Fibroblast of skin of left quadriceps (primary cell): Measurements from ENCODE around the gene GTSF1L.

Source experiments
- DNase-seq, 2 experiments: peaks; one replicate each; pipeline ENCODE4 v3.0.0-alpha.2; 2013; ENCODE audit warnings: low read depth in 2 of 2

GTSF1L gene

DNA sequence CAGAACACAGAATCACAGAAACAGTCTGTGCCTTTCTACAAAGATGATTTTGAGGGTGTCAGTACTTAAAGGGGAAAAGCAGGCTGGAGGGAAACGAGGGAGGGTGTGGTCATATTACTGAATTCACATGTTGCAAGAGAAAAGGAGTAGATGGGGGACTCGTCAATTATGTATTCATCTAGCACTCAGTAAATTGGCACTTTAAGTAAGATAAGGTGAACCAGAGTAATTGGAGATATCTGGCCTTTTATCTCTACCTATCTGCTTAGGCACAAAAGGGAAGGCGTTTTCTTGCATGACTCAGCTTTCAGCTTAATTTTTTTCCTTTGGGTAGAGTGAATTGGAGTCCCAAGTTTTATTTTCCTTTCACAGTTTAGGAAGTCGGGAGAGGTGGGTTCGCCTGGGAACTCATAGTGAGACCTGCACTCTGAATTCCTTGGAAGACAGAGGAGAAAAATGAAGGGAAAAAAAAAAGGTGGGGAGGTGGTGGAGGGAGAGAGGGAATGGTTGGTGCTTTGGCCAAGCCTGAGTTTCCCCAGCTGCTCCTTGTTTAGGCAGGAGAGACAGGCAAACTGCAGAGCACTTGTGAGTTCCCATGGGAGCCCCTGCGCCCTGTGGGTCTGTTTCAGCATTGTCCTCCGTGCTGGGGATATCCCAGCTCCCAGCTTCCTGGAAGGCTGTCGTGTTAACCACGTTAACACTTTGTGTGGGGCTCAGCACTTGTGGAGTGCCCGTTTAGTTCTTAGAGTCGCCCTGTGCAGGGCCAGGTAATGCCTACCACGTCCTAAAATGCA, 19.7 kb upstream of the GTSF1L start:
- DNase-seq = no peak

DNA sequence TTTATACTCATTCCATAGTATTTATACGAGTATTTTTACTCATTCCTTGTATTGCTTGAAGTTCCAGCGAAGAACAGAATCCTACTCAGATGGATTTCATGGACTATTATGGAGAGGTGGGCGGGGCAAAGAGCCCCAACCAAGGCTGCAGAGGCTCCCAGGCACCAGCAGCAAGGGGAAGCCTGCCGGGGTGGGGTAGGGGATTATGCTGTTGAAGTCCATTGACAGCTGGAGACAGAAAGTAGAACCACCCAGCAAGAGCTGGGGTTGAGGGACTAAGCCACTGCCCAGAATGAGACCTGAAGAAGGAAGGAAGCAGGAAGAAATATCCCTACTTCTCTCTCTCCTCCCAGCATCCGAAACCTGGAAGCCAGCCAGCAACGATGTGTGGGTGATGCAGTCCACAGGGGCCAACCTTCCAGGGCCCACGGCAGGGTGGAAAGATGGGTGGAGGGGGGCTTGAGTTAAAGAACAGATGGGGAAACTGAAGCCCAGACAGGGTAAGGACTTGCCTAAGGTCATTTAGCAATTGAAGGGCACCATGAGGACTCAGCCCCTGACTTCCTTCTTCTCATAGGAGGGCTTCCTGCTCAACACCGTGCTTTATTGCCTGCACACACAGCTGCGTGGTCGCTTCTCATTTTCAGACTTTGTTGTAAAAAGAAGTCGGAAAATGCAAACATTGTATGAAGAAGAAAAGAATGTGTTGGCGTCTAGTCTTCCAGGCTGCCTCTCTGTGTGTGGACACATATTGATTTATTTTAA, 18.3 kb upstream of the GTSF1L start:
- no peak for DNase-seq

DNA sequence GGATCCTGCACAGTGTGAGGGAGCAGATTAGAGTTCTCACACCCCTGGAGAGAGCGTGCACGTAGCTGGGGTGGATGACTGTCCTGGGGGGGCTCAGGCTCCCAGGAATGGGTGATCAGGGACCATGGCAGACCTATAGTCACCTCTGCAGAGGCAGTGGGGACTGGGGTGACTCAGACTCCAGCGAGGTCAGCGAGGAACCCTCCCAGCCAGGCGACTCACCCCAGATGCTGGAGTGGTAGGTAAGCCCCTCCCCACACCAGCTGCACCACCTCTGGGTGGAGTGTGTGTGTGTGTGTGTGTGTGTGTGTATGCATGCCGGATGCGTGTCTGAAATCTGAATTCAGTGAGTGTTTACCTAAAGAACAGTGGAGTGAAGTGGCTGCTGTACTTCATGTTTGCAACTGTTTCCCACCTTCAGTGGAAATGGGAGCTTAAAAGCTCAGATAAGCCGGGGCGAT, 17.4 kb upstream of the GTSF1L start:
- DNase-seq = no peak

DNA sequence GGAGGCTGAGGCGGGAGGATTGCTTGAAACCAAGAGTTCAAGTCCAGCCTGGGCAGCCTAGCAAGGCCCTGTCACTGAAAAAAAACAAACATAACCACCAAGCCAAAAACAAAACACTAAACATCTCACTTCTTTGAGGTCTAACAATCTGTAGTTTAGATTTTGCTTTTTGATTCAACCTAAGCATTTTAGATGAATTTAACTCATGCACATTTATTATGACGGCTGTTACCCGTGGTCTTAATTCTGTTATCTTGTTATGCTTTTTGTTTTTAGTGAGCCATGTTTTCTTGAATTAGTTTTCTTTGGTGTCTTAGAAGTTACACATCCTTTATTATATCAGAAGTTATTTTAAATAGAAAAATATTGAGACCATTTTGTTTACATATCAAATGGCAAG, 13.8 kb upstream of the GTSF1L start:
- DNase-seq = no peak

DNA sequence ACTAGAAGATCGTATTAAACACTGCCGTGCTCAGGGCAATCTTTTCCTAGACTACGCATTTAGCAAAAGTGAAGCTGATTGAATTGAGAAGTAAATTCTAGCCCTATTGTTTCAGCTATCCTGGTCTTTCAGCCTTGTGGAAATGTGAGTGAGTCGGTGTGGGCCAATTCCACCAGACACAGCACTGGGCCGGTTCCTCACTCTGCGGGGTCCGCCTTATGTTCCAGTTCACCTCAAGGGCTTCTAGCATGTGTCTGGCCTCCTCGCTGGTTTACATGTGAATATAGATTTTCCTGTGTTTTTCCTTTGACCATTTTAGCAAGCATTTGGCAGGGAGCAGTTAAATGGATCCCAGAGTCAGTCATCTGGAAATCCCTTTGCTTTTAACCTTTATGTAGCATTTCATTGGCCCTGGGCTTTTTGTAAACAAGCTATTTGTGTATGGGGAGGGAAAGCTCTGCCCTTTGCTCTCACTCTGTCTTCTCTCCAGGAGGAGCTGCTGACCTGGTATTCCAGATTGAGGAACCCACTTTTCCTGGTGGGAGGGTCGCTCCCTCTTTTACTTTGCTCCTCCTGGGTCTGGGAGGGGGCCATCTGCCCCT, 12.4 kb upstream of the GTSF1L start:
- no peak for DNase-seq

DNA sequence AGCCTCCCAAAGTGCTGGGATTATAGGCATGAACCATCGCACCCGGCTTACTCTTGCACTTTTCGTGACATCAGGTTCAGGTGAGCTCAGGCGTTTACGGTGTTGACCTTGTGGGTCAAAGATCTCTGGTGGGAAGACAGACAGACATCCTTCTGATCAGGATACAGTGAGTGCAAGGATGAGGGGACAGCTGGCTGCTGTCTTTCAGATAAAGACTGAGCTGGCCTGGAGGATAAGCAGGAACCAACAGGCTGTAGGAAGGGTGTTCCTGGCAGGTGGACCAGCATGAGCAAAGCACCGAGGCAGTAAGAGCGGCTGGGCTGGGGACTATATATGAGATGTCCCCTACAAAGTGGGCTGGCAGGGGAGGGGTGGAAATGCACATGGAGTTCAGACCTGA, 11.1 kb upstream of the GTSF1L start:
- no peak for DNase-seq

DNA sequence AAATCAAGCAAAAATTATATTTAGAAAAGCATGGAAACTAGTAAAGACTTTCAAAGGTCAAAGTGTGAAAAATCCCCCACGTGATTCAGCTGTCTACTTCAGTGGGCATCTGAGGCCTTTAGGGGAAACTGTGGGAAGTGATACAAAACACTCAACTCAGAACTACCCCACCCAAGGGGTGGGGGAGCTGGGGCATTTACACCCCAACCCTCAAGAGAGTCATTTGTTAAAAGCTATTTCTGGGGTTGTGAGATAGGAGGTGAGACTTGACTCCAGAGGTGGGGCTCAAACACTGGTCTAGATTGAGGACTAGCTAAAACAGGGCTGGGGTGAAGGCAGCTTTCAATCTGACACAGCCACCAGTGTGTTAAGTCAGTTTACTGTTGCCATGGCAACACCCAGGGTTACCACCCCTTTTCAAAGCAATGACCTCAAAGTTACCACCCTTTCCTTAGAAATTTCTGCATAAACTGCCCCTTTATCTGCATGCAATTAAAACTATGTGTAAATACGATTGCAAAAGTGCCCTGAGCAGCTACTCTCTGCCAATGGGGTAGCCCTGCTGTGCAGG, 9.9 kb upstream of the GTSF1L start:
- no peak for DNase-seq

DNA sequence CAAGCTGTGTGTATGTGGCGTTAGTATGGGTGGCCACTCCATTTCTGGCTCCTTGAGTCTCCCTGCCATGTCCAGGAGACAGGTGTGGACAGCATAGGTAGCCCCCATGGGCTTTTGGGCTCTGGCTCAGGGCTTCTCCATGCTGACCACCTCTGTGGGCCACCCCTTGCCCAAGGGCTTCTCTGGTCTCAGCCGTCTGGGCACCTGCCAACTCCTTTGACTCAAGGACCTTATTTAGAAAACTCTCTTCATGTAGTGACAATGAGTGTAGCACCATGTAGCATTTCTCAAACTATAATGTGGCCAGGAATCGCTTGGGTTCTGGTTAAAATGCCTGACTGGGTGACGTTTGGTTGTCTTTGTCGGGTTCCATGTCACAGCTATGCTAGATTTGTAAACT, 5.1 kb upstream of the GTSF1L start:
- no peak for DNase-seq

DNA sequence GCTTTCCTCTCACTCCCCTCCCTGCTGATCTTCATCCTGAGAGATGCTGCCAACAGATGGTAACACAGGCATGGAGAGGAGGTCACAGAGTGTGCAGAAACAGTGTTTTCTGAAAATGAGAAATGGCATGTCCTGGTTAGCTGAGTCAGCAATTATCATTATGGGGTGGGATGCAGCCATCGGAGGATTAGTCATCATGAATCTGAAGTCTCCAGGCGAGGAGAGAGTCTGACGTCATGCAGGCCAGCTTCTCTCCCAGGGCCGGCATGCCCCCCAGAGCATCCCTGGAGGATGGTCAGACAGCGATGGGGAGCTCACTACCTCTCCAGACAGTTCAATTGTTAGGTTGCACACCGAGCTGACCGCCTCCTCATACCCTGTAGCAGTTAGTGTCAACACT, 4.7 kb upstream of the GTSF1L start:
- DNase-seq = peak; percentile 52 to 53

DNA sequence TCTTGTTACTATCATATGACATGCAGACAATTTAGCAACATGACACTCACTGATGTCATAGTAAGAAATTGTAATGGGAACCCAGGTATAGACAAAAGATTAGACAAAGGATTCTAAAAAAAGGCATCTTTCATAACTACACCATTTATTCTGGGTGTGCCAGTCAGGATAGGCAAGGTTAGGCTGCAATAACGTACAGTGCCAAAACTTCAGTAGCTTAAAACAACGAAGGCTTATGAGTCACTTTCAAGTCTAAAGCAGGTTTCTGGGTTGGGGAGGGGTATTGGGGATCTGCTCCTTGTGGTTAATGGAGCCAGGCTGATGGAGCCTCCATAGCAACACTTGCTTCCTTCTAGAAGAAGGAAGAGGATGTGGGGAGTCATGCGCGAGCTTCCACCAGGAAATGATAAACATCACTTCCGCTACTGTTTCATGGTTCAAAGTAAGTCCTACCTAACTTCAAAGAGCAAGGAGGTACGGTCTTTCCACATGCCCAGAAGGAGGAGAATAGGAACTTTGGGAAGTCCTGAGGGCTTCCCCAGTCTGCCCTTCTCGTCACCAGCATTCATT, 2.0 kb upstream of the GTSF1L start:
- no peak for DNase-seq

DNA sequence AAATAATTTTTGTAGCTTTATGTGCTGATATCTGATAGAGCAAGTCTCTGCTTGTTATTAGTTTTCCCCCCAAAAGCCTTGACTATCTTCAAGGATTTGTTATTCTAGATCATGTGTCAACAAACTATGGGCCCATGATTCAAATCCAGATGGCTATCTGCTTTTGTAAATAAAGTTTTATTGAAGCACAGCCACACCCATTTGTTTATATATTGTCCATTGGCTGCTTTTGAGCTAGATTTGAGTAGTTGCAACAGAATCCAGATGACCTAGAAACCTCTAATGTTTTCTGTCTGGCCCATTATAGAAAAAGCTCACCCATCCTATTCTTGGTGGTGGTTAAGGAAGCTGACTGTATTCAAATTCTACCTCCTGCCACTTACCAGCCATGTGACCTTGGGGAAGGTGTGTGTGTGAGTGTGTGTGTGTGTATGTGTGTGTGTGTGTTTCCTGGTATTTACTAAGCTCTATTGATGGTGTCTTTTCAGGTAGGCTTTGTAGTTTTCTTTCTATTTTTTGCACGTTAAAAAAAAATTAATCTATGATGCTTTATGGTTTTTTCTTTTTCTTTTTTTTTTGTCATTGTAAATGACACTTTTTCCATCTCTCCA, 1.3 kb upstream of the GTSF1L start:
- no peak for DNase-seq

DNA sequence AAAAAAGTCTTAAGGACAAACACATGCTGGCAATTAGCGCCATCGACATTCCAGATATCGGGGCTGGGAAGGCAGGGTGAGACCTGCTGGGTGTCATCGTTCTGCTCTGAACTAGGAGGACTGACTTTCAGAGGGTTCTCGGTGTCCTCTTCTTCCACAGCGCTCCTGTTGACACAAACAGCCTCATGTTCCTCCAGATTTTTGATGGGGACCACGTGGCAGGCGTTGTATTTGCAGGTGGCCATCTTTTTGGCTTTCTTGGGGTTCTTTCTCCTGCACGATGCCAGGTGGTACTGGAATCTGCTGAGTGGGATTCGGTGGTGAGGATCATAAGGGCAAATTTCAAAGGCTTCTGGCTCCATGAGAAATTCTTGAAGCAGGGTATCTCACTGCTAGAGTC, 469 bp downstream of the GTSF1L start:
- no peak for DNase-seq

DNA sequence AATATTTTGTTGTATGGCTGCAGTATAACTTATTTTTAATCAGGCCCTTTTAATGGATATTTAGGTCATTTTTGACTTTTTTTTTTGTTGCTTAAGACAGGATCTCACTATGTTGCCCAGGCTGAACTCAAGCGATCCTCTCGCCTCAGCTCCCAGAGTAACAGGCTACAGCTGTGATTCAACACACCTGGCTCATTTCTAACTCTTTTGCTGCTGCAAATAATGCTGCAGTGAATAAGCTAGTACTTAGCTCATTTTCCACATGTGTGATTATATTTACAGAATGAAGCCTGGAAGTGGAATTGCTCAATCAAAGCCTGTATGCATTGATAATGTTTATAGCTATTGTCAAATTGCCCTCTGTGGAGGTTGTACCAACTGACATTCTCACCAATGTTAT, 1.1 kb downstream of the GTSF1L start:
- DNase-seq = no peak

DNA sequence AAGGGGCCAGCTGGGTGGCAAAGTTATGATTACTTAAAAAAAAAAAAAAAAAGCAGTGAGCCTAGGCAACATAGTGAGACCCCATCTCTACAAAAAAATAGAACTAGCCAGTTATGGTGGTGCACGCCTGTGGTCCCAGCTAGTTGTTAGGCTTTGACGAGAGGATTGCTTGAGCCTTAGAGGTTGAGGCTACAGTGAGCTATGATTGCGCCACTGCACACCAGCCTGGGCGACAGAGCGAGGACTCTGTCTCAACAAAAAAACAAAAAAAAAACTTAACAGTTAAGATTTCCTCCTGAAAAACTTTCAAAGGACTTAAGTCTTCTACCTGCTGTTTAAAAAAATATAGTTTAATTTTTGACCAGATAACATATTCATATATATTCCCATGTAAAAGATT, 2.4 kb downstream of the GTSF1L start:
- no peak for DNase-seq

DNA sequence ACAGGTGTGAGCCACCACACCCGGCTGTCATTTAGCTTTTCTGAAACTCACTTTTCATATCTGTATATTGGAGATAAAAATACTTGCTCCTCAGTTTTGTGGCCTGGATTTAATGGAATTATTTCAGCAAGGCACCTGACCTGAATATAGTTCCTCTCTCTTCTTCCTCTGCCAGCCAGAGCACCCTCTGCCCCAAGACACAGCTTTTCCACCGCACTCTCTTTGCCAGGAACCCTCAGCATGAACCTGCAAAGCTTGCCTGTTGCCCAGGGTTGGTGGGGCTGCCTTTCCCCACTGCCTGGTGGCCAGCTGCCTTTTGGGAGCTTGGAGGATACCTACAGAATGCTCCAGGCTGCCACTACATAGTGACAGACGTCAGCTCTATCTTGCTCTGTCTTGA, 3.1 kb downstream of the GTSF1L start:
- no peak for DNase-seq

DNA sequence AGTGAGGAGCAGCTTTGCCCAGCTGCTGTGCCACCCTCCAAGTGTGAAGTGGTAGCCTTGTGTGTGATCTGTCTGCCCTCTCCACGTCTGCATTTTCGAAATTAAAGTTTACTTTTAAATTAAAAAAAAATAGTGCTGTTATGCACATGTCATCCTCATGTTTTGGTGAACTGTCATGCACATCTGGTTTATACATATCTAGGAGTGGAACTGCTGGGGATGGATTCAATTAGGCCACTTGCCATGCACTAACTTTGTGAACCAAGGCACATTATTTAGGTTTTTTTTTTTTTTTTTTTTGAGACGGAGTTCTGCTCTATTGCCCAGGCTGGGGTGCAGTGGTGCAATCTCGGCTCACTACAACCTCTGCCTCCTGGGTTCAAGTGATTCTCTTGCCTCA, 3.6 kb downstream of the GTSF1L start:
- DNase-seq = peak; percentile 27 to 35

DNA sequence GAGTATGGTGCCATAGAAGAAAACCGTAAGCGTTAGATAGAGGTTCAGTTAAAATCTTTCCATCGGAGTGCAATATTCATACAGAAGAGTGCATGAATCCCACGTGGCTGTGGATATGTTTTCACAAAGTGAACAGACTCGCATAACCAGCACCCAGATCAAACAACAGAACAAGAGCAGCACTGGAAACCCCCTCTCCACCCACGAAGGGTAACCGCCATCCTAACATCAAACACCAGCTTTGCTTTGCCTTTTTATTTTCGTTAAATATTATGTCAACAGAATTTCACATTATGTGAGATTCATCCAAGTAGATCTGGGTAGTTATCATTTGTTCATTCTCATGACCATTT, 4.7 kb downstream of the GTSF1L start:
- DNase-seq = no peak

DNA sequence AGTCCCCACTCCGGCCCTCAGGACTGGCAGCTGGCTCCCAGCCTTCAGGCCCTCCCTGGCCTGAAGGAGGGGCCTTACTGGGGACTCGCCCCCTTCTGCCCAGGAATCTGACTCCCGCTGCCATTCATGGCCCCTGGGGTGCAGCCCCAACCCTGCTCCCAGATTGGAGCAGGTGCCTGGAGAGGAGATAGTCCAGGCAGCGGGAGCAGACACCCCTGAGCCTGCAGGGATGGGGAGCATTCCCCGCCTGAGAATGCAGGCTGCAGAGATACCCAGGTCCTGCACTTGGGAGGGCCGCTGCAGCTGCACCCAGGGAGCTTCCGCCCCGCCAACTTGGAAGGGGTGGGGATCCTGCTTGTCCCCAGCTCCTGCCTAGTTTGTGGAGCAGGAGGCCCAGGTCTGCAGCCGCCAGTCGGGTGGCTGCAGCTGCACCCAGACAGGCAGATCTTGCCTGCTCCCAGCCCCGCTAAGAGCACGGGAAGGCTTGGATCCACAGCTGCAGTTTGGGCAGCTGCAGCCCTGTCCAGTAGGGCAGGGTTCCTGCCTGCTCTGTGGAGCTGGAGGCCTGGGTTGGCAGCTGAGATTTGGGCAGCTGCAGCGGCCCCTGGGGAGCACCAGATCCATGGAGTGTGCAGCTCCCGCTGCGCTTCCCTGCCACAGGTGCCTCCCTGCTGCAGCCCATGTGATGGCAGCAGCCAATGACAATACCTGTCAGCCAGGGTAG, 5.2 kb downstream of the GTSF1L start:
- no peak for DNase-seq

DNA sequence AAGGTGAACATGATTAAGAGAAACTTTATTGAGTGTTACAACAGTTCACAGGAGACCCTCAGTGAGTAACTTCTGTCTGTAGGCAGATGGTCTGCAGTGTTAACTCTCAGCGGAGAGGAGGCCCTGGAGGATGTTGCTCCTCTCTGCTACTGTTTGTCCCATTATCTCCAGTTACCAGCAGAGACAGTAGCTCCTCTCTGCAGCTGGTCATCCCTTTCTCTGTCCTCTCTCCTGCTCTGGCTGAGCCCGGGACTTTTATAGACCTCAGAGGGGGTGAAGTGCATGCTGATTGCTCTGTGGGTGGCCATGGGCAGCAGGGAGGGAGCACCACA, 5.7 kb downstream of the GTSF1L start:
- DNase-seq = no peak

DNA sequence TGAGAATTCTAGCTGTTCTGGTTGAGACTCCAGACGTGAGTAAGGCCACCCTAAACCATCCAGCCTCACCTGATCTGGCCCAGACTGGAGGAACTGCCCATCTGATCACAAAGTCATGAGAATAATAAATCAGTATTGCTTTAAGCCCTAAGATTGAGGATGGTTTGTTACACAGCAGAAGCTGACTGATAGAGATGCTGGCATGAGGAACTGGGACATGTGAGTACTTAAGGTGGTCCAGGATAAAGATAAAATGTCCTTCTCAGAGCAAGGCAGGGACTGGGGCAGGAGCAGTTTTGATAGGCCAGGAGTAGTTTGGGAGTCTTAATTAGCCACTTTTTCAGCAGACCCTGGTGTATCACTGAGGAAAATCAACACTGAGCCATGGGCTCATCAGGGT, 6.8 kb downstream of the GTSF1L start:
- no peak for DNase-seq

DNA sequence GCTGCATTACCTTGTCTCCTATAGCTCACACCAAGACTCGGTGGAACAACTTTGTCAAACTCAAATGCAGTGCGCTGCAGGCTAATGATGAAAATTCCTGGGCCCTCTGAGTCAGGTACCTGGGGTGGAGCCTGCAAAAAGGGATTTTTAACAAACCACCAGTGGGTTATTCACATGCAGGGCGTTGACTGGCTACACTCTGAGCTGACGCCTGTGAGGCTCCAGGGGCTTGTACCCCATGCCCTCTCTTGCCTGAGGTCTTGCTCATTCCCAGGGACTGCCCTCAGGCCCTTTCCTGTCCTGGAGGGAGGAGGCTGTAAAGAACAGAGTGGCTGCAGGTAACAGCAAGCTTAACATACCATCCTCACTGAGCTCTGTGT, 9.2 kb downstream of the GTSF1L start:
- no peak for DNase-seq
